Measurements from ENCODE around the gene PHKG2.

Gene PHKG2

DNA sequence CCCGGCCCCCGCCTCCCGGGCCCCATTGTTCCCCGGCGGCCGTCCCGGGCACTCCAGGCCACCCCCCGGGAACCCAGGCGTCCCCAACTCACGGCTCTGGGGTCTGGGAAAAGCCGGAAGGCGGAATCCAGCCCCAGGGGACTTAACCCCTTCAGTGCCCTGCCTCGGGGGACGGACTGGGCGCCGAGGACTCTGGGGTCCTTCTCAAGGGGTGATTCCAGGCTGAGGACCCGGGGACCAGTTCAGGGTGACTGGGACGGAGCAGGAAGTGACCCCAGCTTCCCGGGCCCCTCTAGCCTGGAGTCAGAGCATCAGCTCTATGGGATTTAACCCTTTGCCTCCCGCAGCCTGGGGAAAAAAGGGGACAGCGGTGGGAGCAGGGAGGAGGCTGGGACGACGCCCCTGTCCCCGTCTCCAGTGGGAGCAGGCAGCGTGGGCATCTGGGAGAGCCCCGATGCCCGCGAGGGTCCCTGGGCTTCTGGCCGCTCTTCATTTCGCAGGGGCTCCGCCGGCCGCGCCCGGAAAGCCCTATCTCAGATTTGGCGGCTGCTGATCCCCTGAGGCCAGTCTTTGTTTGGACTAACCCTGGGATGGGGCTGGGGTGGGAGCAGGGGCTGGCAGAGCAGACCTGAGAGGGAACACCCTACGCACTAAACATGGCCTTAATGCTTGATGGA is 38.8 kb downstream of the PHKG2 start, which contains the start of gene ZNF629:
ZNF629 (minus strand) TSS at position 270 of the 677 bp plus-strand sequence. CDS start 2,723 bp downstream, outside the sequence.
- Histone ChIP-seq H3K27ac (ENCODE audit: low read depth, low read length, severe bottlenecking) (peak within 1 kb of the TSS; percentile 71), H3K36me3 (ENCODE audit: control insufficient read depth, insufficient read depth, low read length) (peaks cover 34% of the 10 kb centered on the region), H3K4me3 (ENCODE audit: extremely low read depth, insufficient read depth, low read length, poor library complexity, severe bottlenecking) (peak within 1 kb of the TSS; percentile 80), H3K9me3 (ENCODE audit: control insufficient read depth, low read length) (no peaks in the 10 kb centered on the region), H3K4me1 (ENCODE audit: control insufficient read depth, insufficient read depth, low read length, poor library complexity, severe bottlenecking) (peaks cover 6% of the 10 kb centered on the region)
- WGBS, 2 experiments (ENCODE audit: insufficient coverage in 2 of 2), result 1 to 2% methylated on average over 28 to 31 of the region's 37 CpGs

DNA sequence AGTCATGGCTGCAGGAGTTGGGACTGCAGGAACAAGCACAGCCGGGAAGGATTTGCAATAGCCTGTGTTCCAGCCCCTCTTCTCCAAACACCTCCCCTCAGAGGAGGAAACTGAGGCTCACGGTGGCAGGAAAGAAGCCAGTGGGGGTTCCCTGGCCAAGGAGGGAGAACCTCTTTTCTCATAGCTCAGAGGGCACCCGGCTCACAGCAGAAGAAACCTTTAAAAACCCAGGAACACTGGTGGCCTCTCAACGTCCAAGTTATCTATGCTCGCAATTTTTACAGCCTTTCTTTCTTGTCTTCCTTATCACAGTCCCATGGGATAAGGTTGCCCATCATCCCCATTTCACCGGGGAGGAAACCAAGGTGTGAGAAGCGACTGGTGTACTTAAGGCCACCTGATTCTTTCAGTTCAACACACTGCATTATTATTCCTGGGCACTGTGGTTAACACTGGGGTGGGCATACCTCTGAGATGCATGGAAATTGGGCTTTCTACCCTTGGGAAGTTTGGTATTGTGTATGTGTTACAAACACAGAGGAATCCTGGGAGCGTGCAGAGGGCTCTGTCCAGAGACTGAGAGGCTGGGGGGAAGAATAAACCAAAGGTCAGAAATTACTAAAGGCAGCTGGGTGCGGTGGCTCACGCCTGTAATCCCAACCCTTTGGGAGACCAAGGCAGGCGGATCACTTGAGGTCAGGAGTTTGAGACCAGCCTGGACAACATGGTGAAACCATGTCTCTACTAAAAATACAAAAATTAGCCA is 39.6 kb downstream of the PHKG2 start:
- WGBS, 2 experiments (ENCODE audit: insufficient coverage in 2 of 2), result 64 to 75% methylated on average over 8 of the region's 11 CpGs
- Histone ChIP-seq H3K27ac (ENCODE audit: low read depth, low read length, severe bottlenecking) (peak overlapping the region; percentile 71), H3K9me3 (ENCODE audit: control insufficient read depth, low read length) (no peaks in the 10 kb centered on the region), H3K4me1 (ENCODE audit: control insufficient read depth, insufficient read depth, low read length, poor library complexity, severe bottlenecking) (peaks cover 6% of the 10 kb centered on the region), H3K4me3 (ENCODE audit: extremely low read depth, insufficient read depth, low read length, poor library complexity, severe bottlenecking) (peak overlapping the region; percentile 80), H3K36me3 (ENCODE audit: control insufficient read depth, insufficient read depth, low read length) (peaks cover 27% of the 10 kb centered on the region)

DNA sequence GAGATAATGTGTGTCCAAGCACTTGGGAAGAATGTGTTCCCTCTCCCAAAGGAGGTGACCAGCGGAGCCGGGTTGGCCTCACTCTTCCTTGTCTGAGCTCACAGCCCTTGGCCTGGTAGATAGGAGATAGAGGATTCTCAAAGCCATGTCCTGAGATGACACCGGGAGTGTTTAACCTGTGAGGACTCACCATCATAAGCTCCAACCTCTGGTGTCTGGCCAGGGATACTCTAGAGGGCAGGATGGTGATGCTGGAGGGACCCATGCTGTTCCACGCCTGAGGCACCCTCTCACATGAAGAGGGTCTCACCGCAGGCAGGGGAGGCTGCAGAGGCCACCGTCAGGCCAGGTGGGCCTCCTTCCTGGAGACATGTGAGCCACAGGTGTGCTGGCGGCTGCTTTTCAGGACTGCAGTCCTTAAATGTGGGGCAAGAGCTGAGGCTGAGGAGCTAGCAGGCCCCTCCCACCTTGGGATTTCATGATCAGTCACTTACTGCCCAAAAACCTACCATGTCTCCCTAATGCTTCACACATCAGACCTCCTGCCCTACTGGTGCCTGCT is 45.4 kb downstream of the PHKG2 start:
- H3K36me3 ChIP-seq (ENCODE audit: control insufficient read depth, insufficient read depth, low read length), result no peaks in the 10 kb centered on the region
- no peak overlapping the region for H3K4me3 ChIP-seq (ENCODE audit: extremely low read depth, insufficient read depth, low read length, poor library complexity, severe bottlenecking)
- WGBS, 2 experiments (ENCODE audit: insufficient coverage in 2 of 2), result 80 to 83% methylated on average over 2 to 6 of the region's 7 CpGs
- H3K9me3 ChIP-seq (ENCODE audit: control insufficient read depth, low read length), result no peaks in the 10 kb centered on the region
- H3K27ac ChIP-seq (ENCODE audit: low read depth, low read length, severe bottlenecking), result no peak overlapping the region
- no peaks in the 10 kb centered on the region for H3K4me1 ChIP-seq (ENCODE audit: control insufficient read depth, insufficient read depth, low read length, poor library complexity, severe bottlenecking)

DNA sequence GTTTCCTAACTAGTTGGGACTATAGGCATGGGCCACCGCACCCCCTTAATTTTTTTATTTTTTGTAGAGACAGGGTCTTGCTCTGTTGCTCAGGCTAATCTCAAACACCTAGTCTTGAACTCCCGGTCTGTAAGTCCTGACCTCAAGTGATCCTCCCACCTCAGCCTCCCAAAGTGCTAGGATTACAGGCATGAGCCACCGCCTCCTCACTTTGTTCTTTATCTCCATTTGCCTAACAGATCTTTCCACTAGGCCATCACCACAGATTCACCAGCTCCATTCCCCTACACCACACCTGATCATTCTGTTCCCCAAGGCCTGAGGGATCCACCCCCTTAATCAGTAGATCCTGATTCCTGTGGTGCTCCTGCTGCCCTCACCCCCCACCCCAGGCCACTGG is 46.4 kb downstream of the PHKG2 start:
- no peaks in the 10 kb centered on the region for H3K36me3 ChIP-seq (ENCODE audit: control insufficient read depth, insufficient read depth, low read length)
- no peaks in the 10 kb centered on the region for H3K4me1 ChIP-seq (ENCODE audit: control insufficient read depth, insufficient read depth, low read length, poor library complexity, severe bottlenecking)
- no peak overlapping the region for H3K27ac ChIP-seq (ENCODE audit: low read depth, low read length, severe bottlenecking)
- no peaks in the 10 kb centered on the region for H3K9me3 ChIP-seq (ENCODE audit: control insufficient read depth, low read length)
- H3K4me3 ChIP-seq (ENCODE audit: extremely low read depth, insufficient read depth, low read length, poor library complexity, severe bottlenecking), result no peak overlapping the region
- 85 to 98% methylated on average over 3 of the region's 3 CpGs for WGBS, 2 experiments (ENCODE audit: insufficient coverage in 2 of 2)

DNA sequence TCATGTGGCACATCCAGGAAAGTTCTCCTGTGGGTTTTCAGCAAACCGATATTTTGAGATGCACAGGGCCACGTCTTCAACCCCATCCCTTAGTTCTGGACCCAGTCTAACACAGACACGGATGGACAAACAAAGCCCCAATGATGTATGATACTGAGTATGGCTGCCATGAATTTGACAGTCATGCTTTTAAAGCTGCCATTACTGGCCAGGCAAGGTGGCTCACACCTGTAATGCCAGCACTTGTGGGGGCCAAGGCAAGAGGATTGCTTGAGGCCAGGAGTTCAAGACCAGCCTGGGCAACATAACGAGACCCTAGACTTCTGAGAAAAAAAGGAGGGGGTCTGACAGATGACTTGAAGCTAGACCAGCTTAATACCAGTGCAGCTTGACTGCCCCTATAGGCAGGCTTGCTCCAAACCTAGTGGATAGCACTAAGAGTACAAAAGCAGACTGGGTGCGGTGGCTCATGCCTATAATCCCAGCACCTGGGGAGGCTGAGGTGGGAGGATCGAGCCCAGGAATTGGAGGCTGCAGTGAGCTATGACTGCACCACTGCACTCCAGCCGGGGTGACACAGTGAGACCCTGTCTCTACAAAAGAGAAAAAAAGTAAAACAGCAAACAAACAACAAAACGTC is 49.6 kb downstream of the PHKG2 start:
- H3K9me3 ChIP-seq (ENCODE audit: control insufficient read depth, low read length), result no peaks in the 10 kb centered on the region
- 72 to 83% methylated on average over 4 to 5 of the region's 8 CpGs for WGBS, 2 experiments (ENCODE audit: insufficient coverage in 2 of 2)
- no peaks in the 10 kb centered on the region for H3K4me1 ChIP-seq (ENCODE audit: control insufficient read depth, insufficient read depth, low read length, poor library complexity, severe bottlenecking)
- H3K27ac ChIP-seq (ENCODE audit: low read depth, low read length, severe bottlenecking), result no peak overlapping the region
- H3K36me3 ChIP-seq (ENCODE audit: control insufficient read depth, insufficient read depth, low read length), result no peaks in the 10 kb centered on the region
- no peak overlapping the region for H3K4me3 ChIP-seq (ENCODE audit: extremely low read depth, insufficient read depth, low read length, poor library complexity, severe bottlenecking)
